ENCODE data around the gene CABLES2.

DNA sequence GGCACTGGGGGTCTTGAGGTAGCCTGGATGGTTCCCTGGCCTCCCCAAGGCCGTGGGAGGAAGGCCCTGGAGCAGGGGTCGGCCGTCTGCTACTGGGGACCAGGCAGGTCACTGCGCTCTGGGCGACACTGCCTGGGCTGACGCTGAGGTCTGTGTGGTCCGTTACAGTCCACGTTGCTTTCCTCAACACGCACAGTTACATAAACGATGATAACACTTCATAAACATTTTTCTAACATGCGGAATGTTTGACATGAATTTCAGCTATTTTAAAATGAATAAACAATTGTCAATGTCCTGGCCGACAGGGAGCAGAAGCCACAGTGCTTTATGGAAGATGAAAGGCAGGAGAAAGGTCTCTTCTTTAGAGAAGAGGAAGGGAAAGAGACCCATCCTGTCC lies 30.4 kb upstream of the CABLES2 start:
- TF ChIP-seq CEBPB (IDR thresholded peaks at IDR 0.05) (no peak), CREB1 (IDR thresholded peaks at IDR 0.05; ENCODE audit: low read depth) (no peak), TAF1 (IDR thresholded peaks at IDR 0.05; ENCODE audit: low read depth) (no peak)
- TF ChIP-seq, protein P1, sequence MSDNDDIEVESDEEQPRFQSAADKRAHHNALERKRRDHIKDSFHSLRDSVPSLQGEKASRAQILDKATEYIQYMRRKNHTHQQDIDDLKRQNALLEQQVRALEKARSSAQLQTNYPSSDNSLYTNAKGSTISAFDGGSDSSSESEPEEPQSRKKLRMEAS (IDR thresholded peaks at IDR 0.05) = no peak
- TF ChIP-seq, protein P2, sequence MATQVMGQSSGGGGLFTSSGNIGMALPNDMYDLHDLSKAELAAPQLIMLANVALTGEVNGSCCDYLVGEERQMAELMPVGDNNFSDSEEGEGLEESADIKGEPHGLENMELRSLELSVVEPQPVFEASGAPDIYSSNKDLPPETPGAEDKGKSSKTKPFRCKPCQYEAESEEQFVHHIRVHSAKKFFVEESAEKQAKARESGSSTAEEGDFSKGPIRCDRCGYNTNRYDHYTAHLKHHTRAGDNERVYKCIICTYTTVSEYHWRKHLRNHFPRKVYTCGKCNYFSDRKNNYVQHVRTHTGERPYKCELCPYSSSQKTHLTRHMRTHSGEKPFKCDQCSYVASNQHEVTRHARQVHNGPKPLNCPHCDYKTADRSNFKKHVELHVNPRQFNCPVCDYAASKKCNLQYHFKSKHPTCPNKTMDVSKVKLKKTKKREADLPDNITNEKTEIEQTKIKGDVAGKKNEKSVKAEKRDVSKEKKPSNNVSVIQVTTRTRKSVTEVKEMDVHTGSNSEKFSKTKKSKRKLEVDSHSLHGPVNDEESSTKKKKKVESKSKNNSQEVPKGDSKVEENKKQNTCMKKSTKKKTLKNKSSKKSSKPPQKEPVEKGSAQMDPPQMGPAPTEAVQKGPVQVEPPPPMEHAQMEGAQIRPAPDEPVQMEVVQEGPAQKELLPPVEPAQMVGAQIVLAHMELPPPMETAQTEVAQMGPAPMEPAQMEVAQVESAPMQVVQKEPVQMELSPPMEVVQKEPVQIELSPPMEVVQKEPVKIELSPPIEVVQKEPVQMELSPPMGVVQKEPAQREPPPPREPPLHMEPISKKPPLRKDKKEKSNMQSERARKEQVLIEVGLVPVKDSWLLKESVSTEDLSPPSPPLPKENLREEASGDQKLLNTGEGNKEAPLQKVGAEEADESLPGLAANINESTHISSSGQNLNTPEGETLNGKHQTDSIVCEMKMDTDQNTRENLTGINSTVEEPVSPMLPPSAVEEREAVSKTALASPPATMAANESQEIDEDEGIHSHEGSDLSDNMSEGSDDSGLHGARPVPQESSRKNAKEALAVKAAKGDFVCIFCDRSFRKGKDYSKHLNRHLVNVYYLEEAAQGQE (IDR thresholded peaks at IDR 0.05; ENCODE audit: low read depth) = no peak
